SK-N-SH treated with all-trans-retinoic acid at 6 μM for 48 hours (cell line): ENCODE results near the gene ZNF622.

ENCODE experiments used
- ATAC-seq: fragments of 200-7000 bp; cut with Tn5 transposase; 3 replicates; pipeline ENCODE4 v1.9.1; 2020; ENCODE audit warnings: mild to moderate bottlenecking, moderate library complexity
- ARNTL ChIP-seq: fragments of 450-650 bp; formaldehyde crosslinking; IDR thresholded peaks from 2 replicates; pipeline ENCODE4 v1.5.0; 2020; ENCODE audit warnings: low read depth, mild to moderate bottlenecking, moderate library complexity, borderline replicate concordance
- BACH2 ChIP-seq: fragments of 250-450 bp; sonication (Bioruptor Pico); IDR thresholded peaks from 2 replicates; pipeline ENCODE4 v1.9.0; 2021; ENCODE audit warnings: mild to moderate bottlenecking, borderline replicate concordance
- CREB5 ChIP-seq: fragments of 250-450 bp; sonication (Bioruptor Pico); IDR thresholded peaks from 2 replicates; pipeline ENCODE4 v1.5.1; 2020; ENCODE audit warnings: low read depth, mild to moderate bottlenecking, moderate library complexity
- CSDC2 ChIP-seq: fragments of 250-450 bp; sonication (Bioruptor Pico); IDR thresholded peaks from 2 replicates; pipeline ENCODE4 v1.5.0; 2020; ENCODE audit warnings: mild to moderate bottlenecking, moderate library complexity
- ESRRG ChIP-seq: fragments of 250-450 bp; sonication (Bioruptor Pico); IDR thresholded peaks from 2 replicates; pipeline ENCODE4 v1.6.1; 2021; ENCODE audit warnings: mild to moderate bottlenecking
- ISL1 ChIP-seq: fragments of 250-450 bp; sonication (Bioruptor Pico); IDR thresholded peaks from 2 replicates; pipeline ENCODE4 v2.1.2; 2022; ENCODE audit warnings: mild to moderate bottlenecking, moderate library complexity
- OSR1 ChIP-seq: fragments of 250-450 bp; sonication (Bioruptor Pico); IDR thresholded peaks from 2 replicates; pipeline ENCODE4 v1.8.0; 2022; ENCODE audit warnings: moderate library complexity, mild to moderate bottlenecking, inconsistent platforms
- PATZ1 ChIP-seq: fragments of 250-450 bp; sonication (Bioruptor Pico); IDR thresholded peaks from 2 replicates; pipeline ENCODE4 v1.8.0; 2020; ENCODE audit warnings: mild to moderate bottlenecking, moderate library complexity, borderline replicate concordance
- POU6F1 ChIP-seq: fragments of 250-450 bp; sonication (Bioruptor Pico); IDR thresholded peaks from 2 replicates; pipeline ENCODE4 v1.8.0; 2021; ENCODE audit warnings: low read depth, mild to moderate bottlenecking, moderate library complexity, borderline replicate concordance
- PPARA ChIP-seq: fragments of 250-450 bp; sonication (Bioruptor Pico); IDR thresholded peaks from 2 replicates; pipeline ENCODE4 v1.5.0; 2020; ENCODE audit warnings: mild to moderate bottlenecking, borderline replicate concordance
- SNAI2 ChIP-seq: fragments of 250-450 bp; sonication (Bioruptor Pico); IDR thresholded peaks from 2 replicates; pipeline ENCODE4 v1.5.0; 2020; ENCODE audit warnings: mild to moderate bottlenecking, moderate library complexity
- TCF4 ChIP-seq: fragments of 250-450 bp; sonication (Bioruptor Pico); IDR thresholded peaks from 2 replicates; pipeline ENCODE4 v1.8.0; 2021; ENCODE audit warnings: mild to moderate bottlenecking, moderate library complexity, borderline replicate concordance
- TOX ChIP-seq: fragments of 250-450 bp; sonication (Bioruptor Pico); IDR thresholded peaks from 2 replicates; pipeline ENCODE4 v1.8.0; 2021; ENCODE audit warnings: mild to moderate bottlenecking, moderate library complexity, borderline replicate concordance
- TSHZ2 ChIP-seq: fragments of 250-450 bp; sonication (Bioruptor Pico); IDR thresholded peaks from 2 replicates; pipeline ENCODE4 v1.5.0; 2020; ENCODE audit warnings: mild to moderate bottlenecking, moderate library complexity
- ZC3H10 ChIP-seq: fragments of 250-450 bp; sonication (Bioruptor Pico); IDR thresholded peaks from 2 replicates; pipeline ENCODE4 v1.5.1; 2021; ENCODE audit warnings: mild to moderate bottlenecking, moderate library complexity
- ZFP3 ChIP-seq: fragments of 250-450 bp; sonication (Bioruptor Pico); IDR thresholded peaks from 2 replicates; pipeline ENCODE4 v1.5.0; 2020; ENCODE audit warnings: mild to moderate bottlenecking, moderate library complexity
- ZFP30 ChIP-seq: fragments of 450-650 bp; formaldehyde crosslinking; IDR thresholded peaks from 2 replicates; pipeline ENCODE4 v1.5.0; 2022; ENCODE audit warnings: mild to moderate bottlenecking, moderate library complexity
- ZNF565 ChIP-seq: fragments of 450-650 bp; formaldehyde crosslinking; conservative IDR thresholded peaks from 2 replicates; pipeline ENCODE4 v1.5.0; 2020; ENCODE audit warnings: low read depth, mild to moderate bottlenecking, moderate library complexity
- ZNF70 ChIP-seq: fragments of 450-650 bp; formaldehyde crosslinking; IDR thresholded peaks from 2 replicates; pipeline ENCODE4 v1.5.0; 2020; ENCODE audit warnings: mild to moderate bottlenecking, moderate library complexity
- ZNF8 ChIP-seq: fragments of 450-650 bp; formaldehyde crosslinking; IDR thresholded peaks from 2 replicates; pipeline ENCODE4 v1.5.0; 2020; ENCODE audit warnings: mild to moderate bottlenecking, moderate library complexity

ZNF622 gene

GRCh38 chr5:16410338-16410737 lies 55.3 kb downstream of the ZNF622 start:
- no peak for ATAC-seq
- TF ChIP-seq BACH2 (CRISPR knock-in tag) (no peak), CREB5 (CRISPR knock-in tag) (no peak), TCF4 (no peak), PATZ1 (CRISPR knock-in tag) (no peak), ZC3H10 (CRISPR knock-in tag) (no peak), POU6F1 (CRISPR knock-in tag) (no peak), CSDC2 (CRISPR knock-in tag) (no peak), ZNF70 (no peak), OSR1 (CRISPR knock-in tag) (no peak), ZNF8 (CRISPR knock-in tag) (no peak), TSHZ2 (CRISPR knock-in tag) (no peak), ZNF565 (CRISPR knock-in tag) (no peak), ESRRG (no peak), ZFP3 (CRISPR knock-in tag) (no peak), ZFP30 (CRISPR knock-in tag) (no peak), SNAI2 (CRISPR knock-in tag) (no peak), ISL1 (CRISPR knock-in tag) (no peak), ARNTL (CRISPR knock-in tag) (no peak), PPARA (no peak)

- ATAC-seq = no peak
- no peak for TF ChIP-seq OSR1 (CRISPR knock-in tag)
- no peak for TF ChIP-seq PPARA
- TF ChIP-seq ZNF8 (CRISPR knock-in tag) = no peak
- no peak for TF ChIP-seq PATZ1 (CRISPR knock-in tag)
These were observed 59.0 kb downstream of the ZNF622 start for GRCh38 chr5:16406630-16407029.

- no peak for ATAC-seq
- no peak for TF ChIP-seq PPARA
- TF ChIP-seq TSHZ2 (CRISPR knock-in tag) = no peak
- TF ChIP-seq TCF4 = no peak
- TF ChIP-seq ESRRG = no peak
- no peak for TF ChIP-seq TOX (CRISPR knock-in tag)
These were observed 59.6 kb downstream of the ZNF622 start for GRCh38 chr5:16406023-16406422.
